Measurements from ENCODE around the gene ZNF570.
A peak's percentile ranks its signal among the peaks of the same experiment; 100 is the strongest.

The ZNF570 gene

GRCh38 chr19:37506387-37507166, 37.4 kb downstream of the ZNF570 start, which contains the start of gene ZNF793 (continued):
- TF ChIP-seq ZNF23 (tag by site-specific recombination; IDR thresholded peaks at IDR 0.05; ENCODE audit: borderline replicate concordance): no peak
- TF ChIP-seq ZNF211 (tag by site-specific recombination; IDR thresholded peaks at IDR 0.05; ENCODE audit: low read depth): no peak
- TF ChIP-seq PRDM6 (tag by site-specific recombination; IDR thresholded peaks at IDR 0.05): no peak; the same call in 1 of the 2 replicates
- TF ChIP-seq ZNF366 (tag by site-specific recombination; conservative IDR thresholded peaks at IDR 0.05): peak; percentile 76
- peak; percentile 75 for TF ChIP-seq ZBTB8A (tag by site-specific recombination; IDR thresholded peaks at IDR 0.05)
- no peak for TF ChIP-seq ZNF658 (tag by site-specific recombination; IDR thresholded peaks at IDR 0.05)
- no peak for TF ChIP-seq ZNF37A (tag by site-specific recombination; IDR thresholded peaks at IDR 0.05)
- peak; percentile 92 for TF ChIP-seq ZNF792 (tag by site-specific recombination; IDR thresholded peaks at IDR 0.05)
- TF ChIP-seq HOXA7 (CRISPR knock-in tag; IDR thresholded peaks at IDR 0.05; ENCODE audit: borderline replicate concordance): no peak
- peak; percentile 95 for TF ChIP-seq PRDM10 (tag by site-specific recombination; IDR thresholded peaks at IDR 0.05)
- TF ChIP-seq ZNF391 (tag by site-specific recombination; IDR thresholded peaks at IDR 0.05; ENCODE audit: borderline replicate concordance, low read depth): peak; percentile 95
- peak; percentile 93 for TF ChIP-seq ZSCAN16 (tag by site-specific recombination; IDR thresholded peaks at IDR 0.05)
- no peak for TF ChIP-seq ZNF645 (tag by site-specific recombination; IDR thresholded peaks at IDR 0.05)
- peak; percentile 35; the same call in 1 of the 2 replicates for TF ChIP-seq ZNF394 (tag by site-specific recombination; IDR thresholded peaks at IDR 0.05; ENCODE audit: borderline replicate concordance)
- TF ChIP-seq ZNF677 (tag by site-specific recombination; IDR thresholded peaks at IDR 0.05): no peak
- no peak for TF ChIP-seq BCL11B (tag by site-specific recombination; IDR thresholded peaks at IDR 0.05; ENCODE audit: low read depth)
- TF ChIP-seq ZNF324 (tag by site-specific recombination; IDR thresholded peaks at IDR 0.05): peak; percentile 89; the same call in 1 of the 2 replicates
- no peak for TF ChIP-seq ZNF585B (tag by site-specific recombination; IDR thresholded peaks at IDR 0.05)
- TF ChIP-seq ELK4 (IDR thresholded peaks at IDR 0.05; ENCODE audit: borderline replicate concordance, low read depth, low read length): no peak
- TF ChIP-seq ZNF311 (tag by site-specific recombination; IDR thresholded peaks at IDR 0.05; ENCODE audit: borderline replicate concordance): no peak
- no peak; the same call in 1 of the 2 replicates for TF ChIP-seq ZFP3 (tag by site-specific recombination; IDR thresholded peaks at IDR 0.05; ENCODE audit: low read depth)
- peak; percentile 51 for TF ChIP-seq ZSCAN18 (tag by site-specific recombination; IDR thresholded peaks at IDR 0.05)
- peak; percentile 88 for TF ChIP-seq KLF9 (tag by site-specific recombination; IDR thresholded peaks at IDR 0.05; ENCODE audit: low read depth)
- peak; percentile 87 for TF ChIP-seq ZNF350 (tag by site-specific recombination; IDR thresholded peaks at IDR 0.05)
- TF ChIP-seq ZNF280C (tag by site-specific recombination; IDR thresholded peaks at IDR 0.05): no peak
- no peak for TF ChIP-seq ZNF112 (tag by site-specific recombination; IDR thresholded peaks at IDR 0.05)
- peak; percentile 91 for TF ChIP-seq KLF10 (tag by site-specific recombination; IDR thresholded peaks at IDR 0.05)
- TF ChIP-seq ZNF623 (tag by site-specific recombination; IDR thresholded peaks at IDR 0.05): peak; percentile 56
- TF ChIP-seq RBAK (tag by site-specific recombination; IDR thresholded peaks at IDR 0.05): no peak

All from HEK293 (cell line).